T-helper 9 cell (primary cell): ENCODE measurements around the gene CD247.

Source experiments
- DNase-seq: peaks from one replicate; pipeline ENCODE4 v3.0.0-alpha.2; 2020

Gene CD247

GRCh38 chr1:167434306-167434705 lies 84.0 kb downstream of the CD247 start:
- DNase-seq, result no peak

GRCh38 chr1:167433884-167434283 lies 84.4 kb downstream of the CD247 start:
- DNase-seq, result no peak

DNA sequence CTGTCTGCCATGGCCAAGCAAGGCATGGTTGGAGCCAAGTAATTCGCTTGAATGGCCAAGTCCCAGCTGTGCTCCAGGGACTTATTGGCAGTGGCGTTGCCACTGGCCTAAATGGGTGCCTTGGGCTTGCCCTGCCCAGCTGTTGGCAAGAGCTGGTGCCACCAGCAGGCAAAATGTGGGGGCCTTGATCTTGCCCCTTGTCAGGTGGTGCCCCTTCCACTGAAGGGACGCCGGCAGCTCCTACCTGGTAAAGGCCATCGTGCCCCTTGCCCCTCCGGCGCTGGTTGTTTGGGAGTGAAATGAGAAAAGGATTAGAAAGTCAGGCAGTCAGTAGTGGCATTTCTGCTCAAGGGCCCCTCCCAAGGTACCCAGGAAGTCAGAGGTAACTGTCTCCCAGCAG lies 85.5 kb downstream of the CD247 start:
- no peak for DNase-seq

GRCh38 chr1:167431909-167432650 lies 86.2 kb downstream of the CD247 start:
- DNase-seq, result no peak

- DNase-seq, result no peak
These were observed 86.9 kb downstream of the CD247 start for GRCh38 chr1:167431261-167431908.

DNA sequence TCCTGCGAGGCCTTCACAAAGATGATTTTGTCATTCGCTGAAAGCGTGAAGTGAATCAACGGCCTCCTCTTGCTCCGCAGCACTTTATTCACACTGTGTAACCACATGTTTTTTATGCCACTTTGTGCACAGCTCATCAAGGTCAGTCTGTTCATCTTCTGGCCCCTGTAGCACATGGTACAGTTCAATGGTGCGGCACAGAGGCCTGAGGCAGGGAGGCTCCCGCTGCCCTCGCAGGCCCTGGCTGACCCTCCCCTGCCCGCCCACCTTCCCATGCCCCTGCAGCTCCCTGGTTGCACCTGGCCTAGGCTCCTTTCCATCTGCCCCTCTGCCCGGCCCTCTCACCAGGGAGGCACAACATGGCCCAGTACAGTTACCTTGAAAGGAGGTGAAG lies 87.5 kb downstream of the CD247 start:
- DNase-seq, result no peak

- no peak for DNase-seq
These were observed 88.0 kb downstream of the CD247 start for GRCh38 chr1:167430134-167430848.

DNA sequence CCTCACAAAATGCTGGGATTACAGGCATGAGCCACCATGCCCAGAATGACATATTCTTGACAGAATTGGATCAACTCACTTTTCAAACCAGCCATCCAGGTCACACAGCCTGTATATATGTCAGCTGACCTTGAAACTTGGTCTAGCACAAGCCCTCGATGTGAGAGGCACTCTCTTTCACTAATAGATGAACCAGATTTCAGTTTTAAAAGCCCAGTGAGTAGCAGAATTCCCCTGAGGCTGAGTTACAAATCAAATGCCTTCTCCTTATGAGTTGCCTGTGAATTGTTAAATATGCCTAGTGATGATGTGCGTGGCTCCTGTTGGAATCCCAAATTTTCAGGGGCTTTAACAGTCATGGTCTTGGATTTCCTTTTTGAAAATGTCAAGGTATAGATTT lies 88.7 kb downstream of the CD247 start:
- DNase-seq, result no peak

- DNase-seq, result no peak
These were observed 89.9 kb downstream of the CD247 start for GRCh38 chr1:167428395-167428794.

DNA sequence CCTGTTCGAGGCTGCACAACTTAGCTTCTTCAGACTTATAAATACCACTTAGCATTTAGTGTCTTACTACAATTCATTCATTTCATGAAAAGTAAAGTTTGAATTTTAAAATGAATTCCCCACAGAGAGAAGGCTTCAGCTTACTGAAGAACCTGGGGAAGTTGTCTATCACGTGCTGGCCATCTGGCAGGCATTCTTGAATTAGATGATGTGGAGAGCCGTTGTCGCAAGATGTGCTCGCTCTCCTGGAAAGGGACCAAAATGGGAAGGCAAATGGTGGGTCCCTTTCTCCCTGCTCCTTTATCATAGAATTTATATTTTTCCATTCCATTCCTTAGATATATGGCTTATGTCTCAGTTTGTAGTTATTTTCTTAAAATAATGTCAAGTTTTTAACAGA lies 90.5 kb downstream of the CD247 start:
- DNase-seq, result no peak

GRCh38 chr1:167426716-167427115 lies 91.6 kb downstream of the CD247 start:
- no peak for DNase-seq

DNA sequence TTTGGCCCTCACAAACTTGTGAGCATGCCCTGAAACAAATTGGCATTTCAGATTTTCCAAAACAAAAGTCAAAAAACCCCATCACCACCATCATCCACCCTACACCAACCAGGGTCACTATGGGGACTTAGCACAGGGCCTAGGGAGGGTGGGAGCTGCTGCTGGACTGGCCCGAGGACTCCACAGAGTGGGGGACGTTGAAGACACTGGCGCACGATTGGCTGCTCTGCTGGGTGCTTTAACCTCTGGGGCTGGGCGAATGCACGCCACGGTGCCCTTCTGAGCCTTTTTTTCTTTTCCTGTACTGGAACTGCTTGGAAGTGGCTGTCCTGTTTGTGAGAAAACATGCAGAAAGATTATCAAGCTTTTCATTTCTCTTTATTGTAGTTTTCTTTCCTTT lies 92.8 kb downstream of the CD247 start:
- DNase-seq, result no peak

DNA sequence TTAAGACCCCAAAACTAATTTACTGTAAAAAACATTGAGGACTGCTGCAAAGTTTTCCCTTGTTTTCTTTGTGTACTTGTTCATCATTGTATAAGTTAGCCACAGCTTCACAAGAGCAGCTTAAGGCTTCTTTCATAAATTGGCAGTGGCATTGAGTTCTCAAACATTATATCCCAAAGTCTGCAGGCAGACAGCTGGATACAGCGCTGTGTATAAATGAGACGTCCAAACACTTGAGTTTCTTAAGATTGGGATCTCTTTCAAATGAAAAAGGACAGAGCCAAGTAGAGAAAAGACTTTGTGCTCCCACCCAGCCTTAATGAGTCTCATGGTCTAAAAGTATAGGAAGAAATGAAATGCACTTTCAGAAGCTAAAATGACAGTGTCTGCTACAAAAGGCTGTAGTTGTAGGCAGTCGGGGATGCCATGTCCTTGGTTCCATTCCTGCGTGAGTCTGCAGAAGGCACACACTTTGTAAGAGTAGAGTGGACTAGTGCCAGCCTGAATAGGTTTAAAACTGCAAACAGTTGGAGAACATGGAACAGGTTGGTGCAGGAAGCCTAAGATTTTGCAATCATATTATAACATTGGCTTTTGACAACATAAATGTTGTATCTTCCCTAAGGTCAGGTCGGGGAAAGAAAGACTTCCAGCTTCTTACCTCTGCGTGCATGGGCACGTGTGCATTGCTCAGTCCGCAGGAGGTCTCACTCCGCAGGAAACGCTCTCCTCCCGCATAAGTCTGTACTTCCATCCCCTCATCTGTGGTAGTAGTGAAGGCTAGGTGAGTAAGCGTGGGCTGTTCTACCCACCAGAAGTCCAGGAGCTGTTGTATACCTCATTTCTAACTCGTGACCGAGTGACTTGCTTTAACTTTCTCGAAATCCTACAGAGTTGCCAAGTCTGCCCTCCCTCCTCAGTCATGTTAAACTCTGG lies 94.4 kb downstream of the CD247 start:
- no peak for DNase-seq

- DNase-seq, result no peak
These were observed 97.8 kb downstream of the CD247 start for GRCh38 chr1:167420510-167420909.

DNA sequence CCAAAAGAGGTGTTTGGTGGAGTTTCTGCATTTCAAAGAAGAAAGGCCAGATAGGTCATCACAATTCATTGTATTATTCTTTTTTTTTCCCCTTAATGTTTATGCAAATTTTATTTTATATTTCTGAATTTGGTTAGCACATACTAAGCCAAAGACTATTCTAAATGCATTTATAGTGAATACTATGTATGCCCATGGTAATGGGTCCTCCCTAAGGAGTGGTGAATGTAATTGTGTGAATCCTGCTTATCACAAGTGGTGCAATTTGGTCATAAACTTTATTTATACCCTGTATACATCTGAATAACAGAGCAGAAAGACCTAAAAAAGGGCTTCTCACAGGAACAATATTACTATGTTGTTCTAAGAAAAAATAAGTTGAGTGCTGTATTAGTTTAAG lies 99.1 kb downstream of the CD247 start:
- no peak for DNase-seq

DNA sequence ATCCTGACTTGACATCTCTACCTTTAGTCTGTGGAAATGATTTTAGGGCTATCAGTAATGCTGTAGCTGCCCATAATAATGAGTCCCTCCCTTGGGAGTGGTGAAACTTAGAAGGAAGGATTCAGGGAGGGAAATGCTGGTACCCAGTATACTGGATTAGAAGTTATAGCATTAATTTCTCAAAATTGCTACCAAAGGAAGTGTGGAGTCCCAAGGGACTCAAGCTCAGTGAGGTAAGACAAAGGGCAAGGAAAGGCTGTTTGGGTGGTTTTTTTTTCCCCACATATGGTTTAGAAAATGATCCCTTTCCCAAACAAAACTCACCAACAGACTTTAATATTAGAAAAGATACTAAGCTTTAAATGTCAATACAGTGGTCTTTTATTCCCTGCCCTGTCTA lies 99.9 kb downstream of the CD247 start:
- DNase-seq, result no peak

DNA sequence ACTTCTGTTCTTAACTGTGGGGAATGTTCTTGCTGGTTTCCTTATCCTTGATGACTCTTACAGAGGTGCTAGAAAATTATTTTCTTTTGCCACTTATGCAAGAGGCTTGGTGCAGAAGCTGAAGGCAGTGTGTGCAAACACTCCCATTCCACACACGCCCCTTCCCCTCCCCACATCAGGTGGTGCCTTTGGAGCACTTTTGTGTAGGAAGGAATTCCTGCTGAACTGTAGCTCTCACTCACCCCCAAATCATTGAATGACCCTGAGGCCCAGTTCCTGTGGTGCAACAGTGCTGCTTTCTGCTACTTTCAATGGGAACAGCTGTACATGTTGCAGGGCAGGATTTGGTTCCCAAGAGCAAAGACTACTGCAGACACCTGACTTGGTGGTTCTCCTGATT lies 101.8 kb downstream of the CD247 start:
- no peak for DNase-seq

GRCh38 chr1:167413328-167413727 lies 105.0 kb downstream of the CD247 start:
- no peak for DNase-seq

- no peak for DNase-seq
These were observed 105.4 kb downstream of the CD247 start for GRCh38 chr1:167412920-167413319.

DNA sequence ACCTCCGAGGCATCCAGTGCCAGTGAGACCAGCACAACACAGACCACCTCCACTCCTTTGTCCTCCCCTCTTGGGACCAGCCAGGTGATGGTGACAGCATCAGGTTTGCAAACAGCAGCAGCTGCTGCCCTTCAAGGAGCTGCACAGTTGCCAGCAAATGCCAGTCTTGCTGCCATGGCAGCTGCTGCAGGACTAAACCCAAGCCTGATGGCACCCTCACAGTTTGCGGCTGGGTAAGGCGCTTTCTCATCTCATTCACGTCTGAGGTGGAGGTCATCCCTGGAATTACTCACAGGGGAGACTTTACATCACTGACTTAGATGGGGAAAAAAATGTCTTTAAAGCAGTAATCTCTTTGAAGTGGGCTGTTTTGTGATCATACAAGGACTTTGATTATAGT lies 106.3 kb downstream of the CD247 start:
- no peak for DNase-seq

- DNase-seq, result no peak
These were observed 109.1 kb downstream of the CD247 start for GRCh38 chr1:167409183-167409582.

GRCh38 chr1:167408355-167408754 lies 110.0 kb downstream of the CD247 start:
- no peak for DNase-seq

- no peak for DNase-seq
These were observed 113.4 kb downstream of the CD247 start for GRCh38 chr1:167404908-167405307.
